ENCODE results near the gene FIBCD1.

Gene FIBCD1

GRCh38 chr9:130890870-130891687 lies 48.0 kb downstream of the FIBCD1 start:
- TF ChIP-seq CTCF (IDR thresholded peaks at IDR 0.05; ENCODE audit: low read depth, low read length, missing control alignments), result no peak
- H3K4me3 ChIP-seq (replicated peaks; ENCODE audit: low read depth, low read length), result no peak overlapping the region
- no peak for DNase-seq (ENCODE audit: extremely low read depth, low read depth)

DNA sequence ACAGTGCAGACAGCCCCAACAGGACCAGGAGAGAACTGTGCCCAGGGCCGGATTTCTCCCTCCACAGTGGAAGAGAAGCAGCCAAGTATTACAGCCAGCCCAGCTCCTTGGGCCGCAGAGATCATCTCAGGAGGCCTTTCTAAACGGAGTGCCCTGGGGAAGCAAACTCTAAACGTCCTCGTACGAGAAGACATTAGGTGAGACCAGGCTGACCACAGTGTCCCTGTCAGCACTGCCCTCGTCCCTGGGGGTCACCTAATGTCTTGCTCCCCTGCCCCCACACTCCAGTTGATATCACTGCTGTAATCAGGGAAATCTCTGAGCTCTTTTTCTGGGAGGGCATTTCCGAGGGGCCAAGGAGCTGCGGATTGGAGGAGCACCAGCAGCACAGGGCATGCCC lies 48.9 kb downstream of the FIBCD1 start:
- no peak for TF ChIP-seq CTCF (IDR thresholded peaks at IDR 0.05; ENCODE audit: low read depth, low read length, missing control alignments)
- H3K4me3 ChIP-seq (replicated peaks; ENCODE audit: low read depth, low read length), result no peak overlapping the region
- no peak for DNase-seq (ENCODE audit: extremely low read depth, low read depth)

DNA sequence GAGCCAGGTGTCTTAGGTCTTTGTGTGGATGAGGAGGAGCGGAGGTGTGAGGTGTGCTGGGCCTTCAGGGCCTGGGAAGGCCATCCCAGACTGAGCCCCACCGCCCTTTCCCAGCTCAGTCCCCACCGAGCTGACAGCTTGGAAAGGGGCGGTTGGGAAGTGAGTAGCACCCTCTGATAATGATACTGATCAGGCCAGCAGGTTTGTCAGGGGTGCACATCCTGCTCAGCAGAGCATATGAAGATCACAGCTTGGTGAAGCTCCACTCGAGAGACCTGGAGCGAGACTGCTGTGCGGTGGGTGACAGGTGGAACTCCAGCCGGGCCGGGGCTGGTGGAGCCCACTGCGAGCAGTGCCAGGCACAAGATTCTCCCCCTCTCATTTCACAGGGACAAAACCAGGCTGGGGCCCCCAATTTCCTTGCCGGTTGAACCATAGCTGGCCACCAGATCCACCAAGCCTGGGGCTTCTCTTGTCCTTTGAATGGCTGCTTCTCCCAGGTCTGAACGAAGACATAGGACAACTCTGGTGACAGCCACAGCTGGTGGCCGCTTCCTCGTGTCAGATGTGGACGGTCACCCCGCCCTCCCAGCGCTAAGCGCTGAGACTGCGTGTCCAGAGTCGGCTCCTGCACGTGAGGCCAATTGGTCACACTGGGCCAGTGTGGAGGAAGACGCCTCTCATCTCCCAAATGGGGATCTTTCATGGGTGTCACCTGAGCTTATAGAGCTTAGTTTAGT lies 50.7 kb downstream of the FIBCD1 start:
- H3K4me3 ChIP-seq (replicated peaks; ENCODE audit: low read depth, low read length), result no peak overlapping the region
- TF ChIP-seq CTCF (IDR thresholded peaks at IDR 0.05; ENCODE audit: low read depth, low read length, missing control alignments), result no peak
- DNase-seq (ENCODE audit: extremely low read depth, low read depth), result no peak

GRCh38 chr9:130887494-130888144 lies 51.4 kb downstream of the FIBCD1 start:
- H3K4me3 ChIP-seq (replicated peaks; ENCODE audit: low read depth, low read length), result no peak overlapping the region
- no peak for DNase-seq (ENCODE audit: extremely low read depth, low read depth)
- no peak for TF ChIP-seq CTCF (IDR thresholded peaks at IDR 0.05; ENCODE audit: low read depth, low read length, missing control alignments)

DNA sequence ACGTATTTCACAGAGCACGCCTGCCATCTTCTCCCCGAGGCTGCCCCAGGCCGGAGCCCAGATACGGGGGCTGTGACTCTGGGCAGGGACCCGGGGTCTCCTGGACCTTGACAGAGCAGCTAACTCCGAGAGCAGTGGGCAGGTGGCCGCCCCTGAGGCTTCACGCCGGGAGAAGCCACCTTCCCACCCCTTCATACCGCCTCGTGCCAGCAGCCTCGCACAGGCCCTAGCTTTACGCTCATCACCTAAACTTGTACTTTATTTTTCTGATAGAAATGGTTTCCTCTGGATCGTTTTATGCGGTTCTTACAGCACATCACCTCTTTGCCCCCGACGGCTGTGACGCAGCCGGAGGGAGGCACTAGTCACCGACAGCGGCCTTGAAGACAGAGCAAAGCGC lies 52.1 kb downstream of the FIBCD1 start:
- no peak for DNase-seq (ENCODE audit: extremely low read depth, low read depth)
- no peak for TF ChIP-seq CTCF (IDR thresholded peaks at IDR 0.05; ENCODE audit: low read depth, low read length, missing control alignments)
- H3K4me3 ChIP-seq (replicated peaks; ENCODE audit: low read depth, low read length), result no peak overlapping the region

- TF ChIP-seq CTCF (IDR thresholded peaks at IDR 0.05; ENCODE audit: low read depth, low read length, missing control alignments), result no peak
- DNase-seq (ENCODE audit: extremely low read depth, low read depth), result no peak
- no peak overlapping the region for H3K4me3 ChIP-seq (replicated peaks; ENCODE audit: low read depth, low read length)
Measured at GRCh38 chr9:130885484-130886375, 53.3 kb downstream of the FIBCD1 start.

Data from HFF-Myc (cell line).